GM13976 (cell line): Measurements from ENCODE around the gene HOXA9.

Experiments
- DNase-seq: peaks from one replicate; pipeline ENCODE4 v3.0.0; 2012; ENCODE audit warnings: low spot score
- in situ Hi-C: fragments of 300-500 bp; cut with MboI; formaldehyde crosslinking; loops from one replicate; pipeline ENCODE4 v1.12.0; 2022; ENCODE audit warnings: low sequenced_read_pairs, mixed read lengths, inconsistent platforms; ENCODE audit not compliant: unreplicated experiment
- TF ChIP-seq, protein P1 (sequence below): IDR thresholded peaks from 2 replicates; pipeline ENCODE4 v1.5.1; 2012; ENCODE audit warnings: borderline replicate concordance, mild to moderate bottlenecking; ENCODE audit not compliant: insufficient read depth; ENCODE audit errors: extremely low read depth, missing control alignments, control extremely low read depth

Gene HOXA9

GRCh38 chr7:27186668-27187474 lies 21.5 kb upstream of the HOXA9 start:
- in situ Hi-C loops, result no loop called here
- TF ChIP-seq, protein P1, sequence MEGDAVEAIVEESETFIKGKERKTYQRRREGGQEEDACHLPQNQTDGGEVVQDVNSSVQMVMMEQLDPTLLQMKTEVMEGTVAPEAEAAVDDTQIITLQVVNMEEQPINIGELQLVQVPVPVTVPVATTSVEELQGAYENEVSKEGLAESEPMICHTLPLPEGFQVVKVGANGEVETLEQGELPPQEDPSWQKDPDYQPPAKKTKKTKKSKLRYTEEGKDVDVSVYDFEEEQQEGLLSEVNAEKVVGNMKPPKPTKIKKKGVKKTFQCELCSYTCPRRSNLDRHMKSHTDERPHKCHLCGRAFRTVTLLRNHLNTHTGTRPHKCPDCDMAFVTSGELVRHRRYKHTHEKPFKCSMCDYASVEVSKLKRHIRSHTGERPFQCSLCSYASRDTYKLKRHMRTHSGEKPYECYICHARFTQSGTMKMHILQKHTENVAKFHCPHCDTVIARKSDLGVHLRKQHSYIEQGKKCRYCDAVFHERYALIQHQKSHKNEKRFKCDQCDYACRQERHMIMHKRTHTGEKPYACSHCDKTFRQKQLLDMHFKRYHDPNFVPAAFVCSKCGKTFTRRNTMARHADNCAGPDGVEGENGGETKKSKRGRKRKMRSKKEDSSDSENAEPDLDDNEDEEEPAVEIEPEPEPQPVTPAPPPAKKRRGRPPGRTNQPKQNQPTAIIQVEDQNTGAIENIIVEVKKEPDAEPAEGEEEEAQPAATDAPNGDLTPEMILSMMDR, result no peak
- DNase-seq, result no peak

- TF ChIP-seq, protein P1, result no peak
- in situ Hi-C loops, result no loop called here
- DNase-seq, result no peak
These were observed 20.7 kb upstream of the HOXA9 start for GRCh38 chr7:27185854-27186667.

GRCh38 chr7:27185013-27185853 lies 19.9 kb upstream of the HOXA9 start, which contains the start of gene HOXA11:
Gene HOXA11, minus strand, starts transcription at chr7:27185232. Its CDS starts 88 bp downstream, at chr7:27185144.
- no peak for DNase-seq
- TF ChIP-seq, protein P1, result no peak
- in situ Hi-C loops, result no loop called here

DNA sequence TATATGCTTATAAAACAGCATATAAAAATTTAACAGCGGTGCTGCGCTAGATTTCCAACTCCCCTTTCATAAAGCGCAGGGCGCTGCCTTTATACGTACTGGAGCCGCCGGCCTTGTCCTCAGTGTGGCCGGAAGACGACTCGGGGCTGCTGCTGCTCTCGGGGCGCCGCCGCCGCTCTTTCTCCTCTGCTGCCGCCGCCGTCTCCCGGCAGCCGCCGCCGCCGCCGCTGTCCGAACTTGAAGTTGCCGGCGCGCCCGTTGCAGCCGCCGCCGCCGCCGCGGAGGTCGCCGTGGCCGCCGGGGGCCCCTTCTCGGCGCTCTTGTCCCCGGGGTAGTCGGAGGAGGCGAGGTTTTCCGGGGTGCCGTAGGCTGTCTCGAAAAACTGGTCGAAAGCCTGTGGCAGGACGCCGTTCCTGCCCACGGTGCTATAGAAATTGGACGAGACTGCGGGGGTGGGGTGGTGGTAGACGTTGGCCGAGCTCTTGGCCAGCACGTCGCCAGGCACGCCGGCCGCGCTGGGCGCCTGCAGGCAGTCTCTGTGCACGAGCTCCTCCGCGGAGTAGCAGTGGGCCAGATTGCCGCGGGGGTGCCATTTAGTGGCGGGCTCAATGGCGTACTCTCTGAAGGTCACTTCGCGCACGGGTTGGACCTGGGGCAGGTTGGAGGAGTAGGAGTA lies 19.1 kb upstream of the HOXA9 start:
- DNase-seq, result no peak
- TF ChIP-seq, protein P1, result no peak
- in situ Hi-C loops, result no loop called here

- DNase-seq, result no peak
- TF ChIP-seq, protein P1, result no peak
- in situ Hi-C loops, result no loop called here
These were observed 18.5 kb upstream of the HOXA9 start for GRCh38 chr7:27183682-27184336.
